ENCODE data around the gene DHRSX. TPM values are rescaled to one million over a fixed set of nuclear protein-coding genes. Genes with fewer than 3 reads are reported as not detected.

The DHRSX gene
- total RNA-seq, 2 donors from 2014 or later = 14.8 to 46.5 TPM

GRCh38 chrX:2487366-2487765 is 13.4 kb downstream of the DHRSX start:
- DNase-seq = no peak

GRCh38 chrX:2486476-2487133 is 14.2 kb downstream of the DHRSX start:
- no peak for TF ChIP-seq POLR2A (IDR thresholded peaks at IDR 0.05)
- TF ChIP-seq CTCF (IDR thresholded peaks at IDR 0.05) = no peak
- Histone ChIP-seq H3K27me3 (no peaks in the 10 kb centered on the region), H3K4me1 (peaks cover 22% of the 10 kb centered on the region), H3K27ac (no peak overlapping the region), H3K36me3 (replicated peaks in 1 of 2; ENCODE audit: insufficient read depth in 1 of 2, low read depth in 2 of 2) (peaks cover 25 to 27% of the 10 kb centered on the region in 2 donors), H3K9me3 (no peaks in the 10 kb centered on the region), H3K4me3 (no peak overlapping the region)
- intact Hi-C loops (cut with DNase I) = no loop called here
- DNase-seq (no peak), ATAC-seq (no peak)
- WGBS, 2 donors = 84 to 91% methylated on average over 24 to 29 of the region's 29 CpGs

More at GRCh38 chrX:2487366-2487765, 13.4 kb downstream of the DHRSX start:
- Histone ChIP-seq H3K36me3 (replicated peaks in 1 of 2; ENCODE audit: insufficient read depth in 1 of 2, low read depth in 2 of 2) (peaks cover 25 to 27% of the 10 kb centered on the region in 2 donors), H3K9me3 (no peaks in the 10 kb centered on the region), H3K27ac (no peak overlapping the region), H3K4me1 (peaks cover 30% of the 10 kb centered on the region), H3K4me3 (no peak overlapping the region), H3K27me3 (no peaks in the 10 kb centered on the region)
- intact Hi-C loops (cut with DNase I) = no loop called here
- no peak for TF ChIP-seq POLR2A (IDR thresholded peaks at IDR 0.05)
- TF ChIP-seq CTCF (IDR thresholded peaks at IDR 0.05) = no peak
- no peak for ATAC-seq
- WGBS, 2 donors = 89 to 93% methylated on average over 16 of the region's 16 CpGs

- DNase-seq = peak in 1 of 4 donors; percentile 3
- WGBS, 2 donors = 80 to 86% methylated on average over 10 of the region's 10 CpGs
- peaks cover 15% of the 10 kb centered on the region for H3K4me1 ChIP-seq
- H3K27me3 ChIP-seq = no peaks in the 10 kb centered on the region
- intact Hi-C loops (cut with DNase I) = no loop called here
- no peak for ATAC-seq
- no peaks in the 10 kb centered on the region for H3K9me3 ChIP-seq
- H3K36me3 ChIP-seq (replicated peaks in 1 of 2; ENCODE audit: insufficient read depth in 1 of 2, low read depth in 2 of 2) = peaks cover 25 to 27% of the 10 kb centered on the region in 2 donors
- H3K4me3 ChIP-seq = no peak overlapping the region
- no peak for TF ChIP-seq POLR2A (IDR thresholded peaks at IDR 0.05)
- TF ChIP-seq CTCF (IDR thresholded peaks at IDR 0.05) = no peak
- no peak overlapping the region for H3K27ac ChIP-seq
Observed at GRCh38 chrX:2485789-2486345, 14.9 kb downstream of the DHRSX start.

- H3K9me3 ChIP-seq = no peaks in the 10 kb centered on the region
- intact Hi-C loops (cut with DNase I) = no loop called here
- ATAC-seq = no peak
- H3K36me3 ChIP-seq (replicated peaks in 1 of 2; ENCODE audit: insufficient read depth in 1 of 2, low read depth in 2 of 2) = peaks cover 21 to 24% of the 10 kb centered on the region in 2 donors
- H3K27ac ChIP-seq = peak overlapping the region in 1 of 4 donors; percentile 47
- TF ChIP-seq CTCF (IDR thresholded peaks at IDR 0.05) = no peak
- no peak for TF ChIP-seq POLR2A (IDR thresholded peaks at IDR 0.05)
- H3K4me3 ChIP-seq = no peak overlapping the region
- DNase-seq = no peak
- no peaks in the 10 kb centered on the region for H3K27me3 ChIP-seq
- 78 to 79% methylated on average over 26 of the region's 26 CpGs for WGBS, 2 donors
- peaks cover 8% of the 10 kb centered on the region for H3K4me1 ChIP-seq
Observed at GRCh38 chrX:2484721-2485648, 15.8 kb downstream of the DHRSX start.
